GM12873 (cell line): ENCODE results near the gene PEX14.

Source experiments
- CTCF ChIP-seq: IDR thresholded peaks from 2 replicates; pipeline ENCODE4 v1.5.1; 2012; ENCODE audit warnings: low read depth, mild to moderate bottlenecking, moderate library complexity, low read length, control low read depth; ENCODE audit not compliant: insufficient read depth; ENCODE audit errors: missing control alignments

Gene PEX14

GRCh38 chr1:10544239-10544638 lies 69.5 kb downstream of the PEX14 start:
- TF ChIP-seq CTCF = no peak

GRCh38 chr1:10546896-10547295 lies 72.1 kb downstream of the PEX14 start:
- no peak for TF ChIP-seq CTCF

GRCh38 chr1:10549904-10550664 lies 75.3 kb downstream of the PEX14 start:
- TF ChIP-seq CTCF = no peak

GRCh38 chr1:10553118-10553517 lies 78.4 kb downstream of the PEX14 start:
- TF ChIP-seq CTCF = no peak

- no peak for TF ChIP-seq CTCF
Measured at GRCh38 chr1:10555635-10556429, 81.1 kb downstream of the PEX14 start.

- TF ChIP-seq CTCF = no peak
Measured at GRCh38 chr1:10556430-10557005, 81.8 kb downstream of the PEX14 start.

- no peak for TF ChIP-seq CTCF
Measured at GRCh38 chr1:10557714-10558113, 83.0 kb downstream of the PEX14 start.
